Stomach (tissue), 4 donors: ENCODE results near the gene VDAC2.

Experiments used
- EP300 ChIP-seq: sonication (generic); formaldehyde crosslinking; IDR thresholded peaks from one replicate; pipeline ENCODE4 v1.6.1; 2017; ENCODE audit warnings: antibody characterized with exemption
- POLR2AphosphoS5 ChIP-seq, 3 donors: sonication (generic); formaldehyde crosslinking; IDR thresholded peaks; one replicate each; pipeline ENCODE4 v1.6.1; 2016; ENCODE audit warnings: antibody characterized with exemption in 3 of 3
- TF ChIP-seq, protein P1 (sequence below), 7 experiments: fragments of 450-650 bp in 4 of 7; fragments of 200-600 bp in 3 of 7; sonication (generic) in 3 of 7; IDR thresholded peaks; one replicate each; pipeline ENCODE4 v1.5.1; 2016 to 2019; ENCODE audit warnings: antibody characterized with exemption in 7 of 7, control low read depth in 2 of 7, mild to moderate bottlenecking in 1 of 7

DNA sequence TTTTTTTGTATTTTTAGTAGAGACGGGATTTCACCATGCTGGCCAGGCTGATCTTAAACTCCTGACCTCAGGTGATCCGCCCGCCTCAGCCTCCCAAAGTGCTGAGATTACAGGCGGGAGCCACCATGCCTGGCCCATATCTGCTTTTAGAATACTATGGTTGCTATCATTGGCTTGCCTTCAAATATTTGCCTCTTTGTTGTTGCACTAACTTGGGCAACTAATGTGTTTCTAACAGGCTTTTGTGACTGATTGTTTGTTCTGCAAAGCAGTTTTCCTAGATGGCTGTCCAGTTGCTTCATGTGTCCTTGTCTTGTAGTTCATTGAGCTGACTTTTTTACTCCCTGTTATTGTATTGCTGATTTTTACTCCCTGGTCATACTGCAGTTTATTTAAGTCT is 9.7 kb downstream of the VDAC2 start:
- TF ChIP-seq EP300 (no peak), POLR2AphosphoS5 (IDR thresholded peaks at IDR 0.05) (no peak)
- TF ChIP-seq, protein P1, sequence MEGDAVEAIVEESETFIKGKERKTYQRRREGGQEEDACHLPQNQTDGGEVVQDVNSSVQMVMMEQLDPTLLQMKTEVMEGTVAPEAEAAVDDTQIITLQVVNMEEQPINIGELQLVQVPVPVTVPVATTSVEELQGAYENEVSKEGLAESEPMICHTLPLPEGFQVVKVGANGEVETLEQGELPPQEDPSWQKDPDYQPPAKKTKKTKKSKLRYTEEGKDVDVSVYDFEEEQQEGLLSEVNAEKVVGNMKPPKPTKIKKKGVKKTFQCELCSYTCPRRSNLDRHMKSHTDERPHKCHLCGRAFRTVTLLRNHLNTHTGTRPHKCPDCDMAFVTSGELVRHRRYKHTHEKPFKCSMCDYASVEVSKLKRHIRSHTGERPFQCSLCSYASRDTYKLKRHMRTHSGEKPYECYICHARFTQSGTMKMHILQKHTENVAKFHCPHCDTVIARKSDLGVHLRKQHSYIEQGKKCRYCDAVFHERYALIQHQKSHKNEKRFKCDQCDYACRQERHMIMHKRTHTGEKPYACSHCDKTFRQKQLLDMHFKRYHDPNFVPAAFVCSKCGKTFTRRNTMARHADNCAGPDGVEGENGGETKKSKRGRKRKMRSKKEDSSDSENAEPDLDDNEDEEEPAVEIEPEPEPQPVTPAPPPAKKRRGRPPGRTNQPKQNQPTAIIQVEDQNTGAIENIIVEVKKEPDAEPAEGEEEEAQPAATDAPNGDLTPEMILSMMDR (IDR thresholded peaks at IDR 0.05) = no peak
